Keratinocyte (primary cell): Measurements from ENCODE around the gene MUL1. TPM values are rescaled to one million over a fixed set of nuclear protein-coding genes. Genes with fewer than 3 reads are reported as not detected.

Source experiments
- DNase-seq: peaks from one replicate; pipeline ENCODE4 v3.0.0-alpha.2; 2011; ENCODE audit warnings: low read depth, missing footprints, low spot score
- FAIRE-seq: peaks from 2 replicates; lab custom pipeline; 2011; peaks lifted over from hg19 to GRCh38; lab: Jason Lieb, UNC
- H2AFZ ChIP-seq: 2 replicates; pipeline ENCODE4 v1.6.0; 2012; ENCODE audit warnings: low read length, control low read depth, inconsistent platforms; ENCODE audit not compliant: control insufficient read depth
- H3K27ac ChIP-seq: 2 replicates; pipeline ENCODE4 v1.5.1; 2011; ENCODE audit warnings: low read length; ENCODE audit not compliant: control insufficient read depth, insufficient read depth
- H3K27me3 ChIP-seq: 3 replicates; pipeline ENCODE4 v1.6.0; 2011; ENCODE audit warnings: low read length; ENCODE audit not compliant: control insufficient read depth, insufficient read depth; ENCODE audit errors: extremely low read depth
- H3K36me3 ChIP-seq, 2 experiments: 2 replicates in 1 of 2; 3 replicates in 1 of 2; pipeline ENCODE4 v1.5.1; 2011; ENCODE audit warnings: low read length in 2 of 2, mild to moderate bottlenecking in 1 of 2; ENCODE audit not compliant: control insufficient read depth in 2 of 2, insufficient read depth in 2 of 2; ENCODE audit errors: extremely low read depth in 1 of 2
- H3K4me1 ChIP-seq: 3 replicates; pipeline ENCODE4 v1.5.1; 2011; ENCODE audit warnings: low read length; ENCODE audit not compliant: control insufficient read depth, insufficient read depth; ENCODE audit errors: extremely low read depth
- H3K4me2 ChIP-seq: 3 replicates; pipeline ENCODE4 v1.6.0; 2011; ENCODE audit warnings: low read depth, low read length; ENCODE audit not compliant: control insufficient read depth, insufficient read depth; ENCODE audit errors: extremely low read depth
- H3K4me3 ChIP-seq, 3 experiments: fragments of 200-600 bp in 1 of 3; sonication (generic) in 1 of 3; 2 replicates in 2 of 3; 3 replicates in 1 of 3; pipeline ENCODE4 v1.5.1; 2011 to 2016; ENCODE audit warnings: low read length in 3 of 3, mild to moderate bottlenecking in 3 of 3, control low read depth in 2 of 3, inconsistent platforms in 1 of 3, low read depth in 1 of 3, mixed read lengths in 1 of 3, mixed run types in 1 of 3, moderate library complexity in 1 of 3; ENCODE audit not compliant: control insufficient read depth in 2 of 3, insufficient read depth in 2 of 3; ENCODE audit errors: extremely low read depth in 1 of 3
- H3K79me2 ChIP-seq: 2 replicates; pipeline ENCODE4 v1.6.0; 2012; ENCODE audit warnings: low read length; ENCODE audit not compliant: control insufficient read depth, insufficient read depth
- H3K9ac ChIP-seq: 3 replicates; pipeline ENCODE4 v1.6.0; 2011; ENCODE audit warnings: low read length; ENCODE audit not compliant: control insufficient read depth, insufficient read depth; ENCODE audit errors: extremely low read depth
- H3K9me1 ChIP-seq: 3 replicates; pipeline ENCODE4 v1.6.0; 2011; ENCODE audit warnings: low read length; ENCODE audit not compliant: control insufficient read depth, insufficient read depth; ENCODE audit errors: extremely low read depth
- H3K9me3 ChIP-seq: 2 replicates; pipeline ENCODE4 v1.5.1; 2012; ENCODE audit warnings: low read depth, low read length; ENCODE audit not compliant: control insufficient read depth
- H4K20me1 ChIP-seq: 3 replicates; pipeline ENCODE4 v1.6.0; 2011; ENCODE audit warnings: low read length; ENCODE audit not compliant: control insufficient read depth, insufficient read depth; ENCODE audit errors: extremely low read depth
- EZH2 ChIP-seq: IDR thresholded peaks from one replicate; pipeline ENCODE4 v1.6.1; 2012; ENCODE audit warnings: inconsistent platforms, mild to moderate bottlenecking, low read length, moderate library complexity
- dilution Hi-C: fragments of 300-500 bp; cut with MboI; formaldehyde crosslinking; loops from one replicate; pipeline ENCODE4 v1.7.0; 2020; ENCODE audit warnings: low sequenced_read_pairs; ENCODE audit not compliant: extremely low pct_ligation_motif_present
- polyA plus RNA-seq, 5 experiments: library from polyadenylated mRNA; depleted of rRNA in 3 of 5; stranded (reverse) in 3 of 5; stranded (forward) in 1 of 5; unstranded in 1 of 5; fragments of >200 nt; gene quantifications; 1 replicate in 1 of 5; 2 replicates in 3 of 5; 3 replicates in 1 of 5; pipeline versions ENCODE4 v1.2.1 to v1.2.3, GENCODE V29; 2011 to 2012; ENCODE audit warnings: missing spikeins in 2 of 5, low read depth in 1 of 5, low replicate concordance in 1 of 5
- TF ChIP-seq, protein P1 (sequence below), 3 experiments: IDR thresholded peaks in 1 of 3; conservative IDR thresholded peaks in 1 of 3; optimal IDR thresholded peaks in 1 of 3; 2 replicates in 2 of 3; 3 replicates in 1 of 3; pipeline versions ENCODE3 to v1.5.1; 2011; ENCODE audit warnings: low read length in 3 of 3, mild to moderate bottlenecking in 3 of 3, moderate library complexity in 2 of 3, control low read depth in 1 of 3, inconsistent platforms in 1 of 3; ENCODE audit not compliant: insufficient read depth in 2 of 3; ENCODE audit errors: extremely low read depth in 1 of 3

The MUL1 gene
- polyA plus RNA-seq, 1 donor (not counting 4 experiments of a cell fraction or from before 2014, with no cell fraction given): 28.2 TPM

DNA sequence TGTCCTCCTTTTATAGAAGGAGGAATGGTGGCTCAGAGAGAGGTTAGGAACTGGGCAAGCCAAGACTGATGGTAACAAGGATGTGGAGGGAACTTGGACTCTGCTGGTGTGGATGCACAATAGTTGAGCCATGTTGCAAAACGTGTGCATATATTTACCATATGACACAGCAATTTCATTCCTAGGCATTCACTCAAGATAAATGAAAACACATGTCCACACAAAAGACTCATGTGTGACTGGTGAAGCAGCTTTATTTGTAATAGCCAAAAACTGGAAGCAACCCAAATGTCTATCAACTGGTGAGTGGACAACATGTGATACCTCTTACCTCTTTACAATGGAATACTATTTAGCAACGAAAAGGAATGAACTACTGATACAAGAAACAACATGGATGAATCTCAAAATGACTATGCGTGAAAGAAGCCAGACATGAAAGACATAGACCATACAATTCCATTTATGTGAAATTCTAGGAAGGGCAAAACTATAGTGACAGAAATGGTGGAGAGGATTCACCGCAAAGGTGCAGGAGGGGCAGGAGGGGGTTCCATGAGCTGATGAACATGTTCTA is 58.1 kb downstream of the MUL1 start:
- Histone ChIP-seq H3K9me3 (no peaks in the 10 kb centered on the region), H3K4me3 (no peak overlapping the region), H2AFZ (no peak overlapping the region), H3K27ac (no peak overlapping the region), H3K9me1 (no peaks in the 10 kb centered on the region), H3K27me3 (peaks cover 11% of the 10 kb centered on the region), H3K79me2 (no peaks in the 10 kb centered on the region), H3K4me2 (no peak overlapping the region), H4K20me1 (no peaks in the 10 kb centered on the region), H3K9ac (no peak overlapping the region), H3K4me1 (no peaks in the 10 kb centered on the region), H3K36me3 (no peaks in the 10 kb centered on the region)
- dilution Hi-C loops: no loop called here
- no peak for TF ChIP-seq EZH2
- TF ChIP-seq, protein P1, sequence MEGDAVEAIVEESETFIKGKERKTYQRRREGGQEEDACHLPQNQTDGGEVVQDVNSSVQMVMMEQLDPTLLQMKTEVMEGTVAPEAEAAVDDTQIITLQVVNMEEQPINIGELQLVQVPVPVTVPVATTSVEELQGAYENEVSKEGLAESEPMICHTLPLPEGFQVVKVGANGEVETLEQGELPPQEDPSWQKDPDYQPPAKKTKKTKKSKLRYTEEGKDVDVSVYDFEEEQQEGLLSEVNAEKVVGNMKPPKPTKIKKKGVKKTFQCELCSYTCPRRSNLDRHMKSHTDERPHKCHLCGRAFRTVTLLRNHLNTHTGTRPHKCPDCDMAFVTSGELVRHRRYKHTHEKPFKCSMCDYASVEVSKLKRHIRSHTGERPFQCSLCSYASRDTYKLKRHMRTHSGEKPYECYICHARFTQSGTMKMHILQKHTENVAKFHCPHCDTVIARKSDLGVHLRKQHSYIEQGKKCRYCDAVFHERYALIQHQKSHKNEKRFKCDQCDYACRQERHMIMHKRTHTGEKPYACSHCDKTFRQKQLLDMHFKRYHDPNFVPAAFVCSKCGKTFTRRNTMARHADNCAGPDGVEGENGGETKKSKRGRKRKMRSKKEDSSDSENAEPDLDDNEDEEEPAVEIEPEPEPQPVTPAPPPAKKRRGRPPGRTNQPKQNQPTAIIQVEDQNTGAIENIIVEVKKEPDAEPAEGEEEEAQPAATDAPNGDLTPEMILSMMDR (optimal IDR thresholded peaks at IDR 0.05 in 1 of 3, IDR thresholded peaks at IDR 0.05 in 1 of 3, conservative IDR thresholded peaks at IDR 0.05 in 1 of 3; ENCODE audit: extremely low read depth in 1 of 3, insufficient read depth in 2 of 3, low read length in 3 of 3): no peak
- DNase-seq: no peak
- no peak for FAIRE-seq

Other genes with a start within 250 kb of the MUL1 start
- not detected in 3 replicates for gene VWA5B1, start 217.3 kb downstream of the MUL1 start, polyA plus RNA-seq
- 17.3 to 49.8 TPM (median 46.0 TPM) in 3 replicates for gene CAMK2N1, start 21.9 kb downstream of the MUL1 start, polyA plus RNA-seq
- 0.02 to 0.03 TPM in 2 of 3 replicates, not detected in the other for gene FAM43B, start 44.4 kb upstream of the MUL1 start, polyA plus RNA-seq
- gene CDA, start 80.9 kb upstream of the MUL1 start, polyA plus RNA-seq: 44.9 to 136 TPM (median 64.6 TPM) in 3 replicates
- 44.6 to 58.1 TPM (median 55.9 TPM) in 3 replicates for gene PINK1, start 125.3 kb upstream of the MUL1 start, polyA plus RNA-seq
- gene DDOST, start 153.2 kb upstream of the MUL1 start, polyA plus RNA-seq: 263 to 281 TPM (median 275 TPM) in 3 replicates
- 0.90 to 1.2 TPM (median 1.1 TPM) in 3 replicates for gene KIF17, start 209.9 kb upstream of the MUL1 start, polyA plus RNA-seq
- 60.8 to 83.8 TPM (median 69.0 TPM) in 3 replicates for gene SH2D5, start 224.6 kb upstream of the MUL1 start, polyA plus RNA-seq